BLaER1 (cell line): ENCODE measurements around the gene CREBL2.

Source experiments
- H3K27ac ChIP-seq: shearing (Covaris generic); formaldehyde crosslinking; 2 replicates; pipeline ENCODE4 v1.8.1; 2022
- H3K27me3 ChIP-seq: shearing (Covaris generic); formaldehyde crosslinking; 2 replicates; pipeline ENCODE4 v1.8.1; 2022
- H3K36me3 ChIP-seq: shearing (Covaris generic); formaldehyde crosslinking; 2 replicates; pipeline ENCODE4 v1.8.1; 2022
- H3K4me1 ChIP-seq: shearing (Covaris generic); formaldehyde crosslinking; 2 replicates; pipeline ENCODE4 v1.8.1; 2022
- H3K4me2 ChIP-seq: shearing (Covaris generic); formaldehyde crosslinking; 2 replicates; pipeline ENCODE4 v1.8.1; 2022
- H3K4me3 ChIP-seq: shearing (Covaris generic); formaldehyde crosslinking; 2 replicates; pipeline ENCODE4 v1.8.1; 2022
- H3K9ac ChIP-seq: shearing (Covaris generic); formaldehyde crosslinking; 2 replicates; pipeline ENCODE4 v1.8.1; 2022
- H3K9me3 ChIP-seq: shearing (Covaris generic); formaldehyde crosslinking; 2 replicates; pipeline ENCODE4 v1.8.1; 2022
- H4K20me1 ChIP-seq: shearing (Covaris generic); formaldehyde crosslinking; 2 replicates; pipeline ENCODE4 v1.8.1; 2022
- Cebpa-rat ChIP-seq: shearing (Covaris generic); IDR thresholded peaks from 2 replicates; pipeline ENCODE4 v1.8.1; 2022

CREBL2 gene

DNA sequence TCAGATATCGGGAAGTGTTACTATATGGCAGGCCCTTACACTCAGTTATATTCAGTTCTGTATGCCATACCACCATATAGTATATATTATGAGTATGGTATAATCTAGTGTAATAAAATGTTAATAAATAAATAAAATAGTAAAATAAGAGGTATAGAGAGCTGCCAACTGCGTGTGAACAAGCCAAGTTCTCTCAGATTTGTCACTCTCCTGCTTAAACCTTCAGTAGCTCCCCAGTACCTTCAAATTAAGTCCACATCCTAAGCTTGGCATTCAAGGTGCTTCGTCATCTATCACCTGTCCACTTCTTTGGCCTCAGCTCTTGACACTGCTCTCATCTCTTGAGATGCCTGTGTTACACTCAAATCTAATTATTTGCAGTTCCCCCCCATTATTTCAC, 12.8 kb upstream of the CREBL2 start:
- TF ChIP-seq Cebpa-rat = no peak
- H3K4me3 ChIP-seq = no peak overlapping the region
- no peak overlapping the region for H3K27ac ChIP-seq
- H3K36me3 ChIP-seq = no peaks in the 10 kb centered on the region
- no peak overlapping the region for H3K4me2 ChIP-seq
- no peaks in the 10 kb centered on the region for H3K27me3 ChIP-seq
- H3K9ac ChIP-seq = no peak overlapping the region
- H3K4me1 ChIP-seq = no peaks in the 10 kb centered on the region
- H4K20me1 ChIP-seq = no peaks in the 10 kb centered on the region
- no peaks in the 10 kb centered on the region for H3K9me3 ChIP-seq

DNA sequence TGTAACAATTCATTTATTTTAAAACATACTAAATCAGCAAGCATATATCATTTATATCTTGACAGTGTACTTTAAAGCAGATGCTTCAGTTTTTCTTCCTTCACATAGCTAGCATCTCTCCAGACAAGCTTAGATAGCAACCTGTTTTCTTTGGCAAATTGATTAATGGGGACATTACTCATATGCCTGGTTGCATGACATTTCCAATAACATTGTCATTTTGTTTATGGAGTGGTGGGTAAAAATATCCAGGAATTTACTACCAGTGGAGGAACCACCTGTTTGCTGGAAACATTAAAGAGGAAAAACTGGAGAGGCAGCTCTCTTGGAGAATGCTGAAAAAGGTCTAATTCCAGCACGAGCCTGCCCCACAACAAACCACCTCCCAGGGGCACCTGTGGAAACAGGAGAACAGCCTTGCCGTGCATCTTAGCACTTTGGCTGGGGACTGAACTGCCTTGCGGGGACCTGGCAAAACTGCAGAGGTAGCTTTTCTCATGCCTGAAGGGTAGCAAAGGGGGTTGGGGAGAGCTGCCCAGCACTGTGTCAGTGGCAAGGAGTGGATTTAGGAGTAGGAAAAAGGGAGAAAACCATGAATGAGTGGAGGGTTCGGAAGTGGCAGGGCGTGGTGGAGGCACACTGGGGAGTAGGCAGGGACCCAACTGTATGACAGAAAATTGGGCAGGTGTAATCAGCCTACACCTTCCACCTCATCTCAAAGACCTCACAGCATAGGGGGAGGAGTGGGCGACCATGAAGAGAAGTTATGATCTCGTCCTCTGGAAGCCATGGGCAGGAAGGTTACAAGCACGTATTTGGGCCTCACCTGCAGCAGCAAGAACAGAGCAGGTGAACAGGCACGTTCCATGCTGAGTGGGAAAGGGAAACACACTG, 11.7 kb upstream of the CREBL2 start:
- no peak overlapping the region for H3K4me2 ChIP-seq
- no peaks in the 10 kb centered on the region for H3K27me3 ChIP-seq
- no peak overlapping the region for H3K27ac ChIP-seq
- H3K4me1 ChIP-seq = no peaks in the 10 kb centered on the region
- no peaks in the 10 kb centered on the region for H3K9me3 ChIP-seq
- no peak overlapping the region for H3K9ac ChIP-seq
- TF ChIP-seq Cebpa-rat = no peak
- H3K4me3 ChIP-seq = no peak overlapping the region
- H3K36me3 ChIP-seq = no peaks in the 10 kb centered on the region
- H4K20me1 ChIP-seq = no peaks in the 10 kb centered on the region

DNA sequence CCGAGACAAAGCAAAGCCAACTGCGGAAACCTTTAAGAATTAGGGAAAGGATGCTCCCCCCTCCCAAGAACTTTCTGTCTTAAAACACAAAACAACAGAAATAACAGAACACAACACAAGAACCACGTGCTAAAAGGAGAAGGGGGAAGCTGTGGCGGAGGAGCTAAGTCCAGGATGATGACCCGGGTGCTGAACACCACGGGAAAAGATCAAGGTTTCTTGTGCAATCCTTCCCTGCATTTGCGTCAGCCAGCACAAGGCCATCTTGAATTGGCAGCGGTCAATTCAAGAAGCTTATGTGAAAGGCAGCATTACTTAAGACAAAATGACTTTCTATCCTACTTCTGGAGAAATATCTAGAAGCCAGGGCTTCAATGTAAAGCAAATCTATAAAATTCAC, 11.0 kb upstream of the CREBL2 start:
- H3K27ac ChIP-seq = no peak overlapping the region
- H4K20me1 ChIP-seq = no peaks in the 10 kb centered on the region
- no peaks in the 10 kb centered on the region for H3K4me1 ChIP-seq
- no peak overlapping the region for H3K4me3 ChIP-seq
- H3K27me3 ChIP-seq = no peaks in the 10 kb centered on the region
- H3K4me2 ChIP-seq = no peak overlapping the region
- H3K9ac ChIP-seq = no peak overlapping the region
- H3K9me3 ChIP-seq = no peaks in the 10 kb centered on the region
- TF ChIP-seq Cebpa-rat = no peak
- no peaks in the 10 kb centered on the region for H3K36me3 ChIP-seq

DNA sequence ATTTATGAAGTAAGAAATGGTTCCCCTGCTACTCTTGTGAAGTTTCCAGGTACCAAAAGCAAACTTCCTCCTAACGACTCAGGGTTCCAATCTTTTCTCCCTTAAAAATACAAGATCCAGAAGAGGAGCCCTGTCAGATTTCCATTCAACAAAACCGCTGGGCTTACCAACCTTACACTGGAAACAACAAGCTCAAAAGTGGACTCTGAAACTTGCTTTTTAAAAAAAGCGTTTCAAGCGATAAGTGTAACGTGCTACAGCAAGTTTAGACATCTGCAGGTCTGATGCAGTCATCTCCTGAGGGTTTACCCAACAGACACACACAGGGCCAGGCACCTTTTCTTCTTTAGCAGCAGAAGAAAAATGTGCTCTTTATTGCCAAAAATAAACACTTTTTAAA, 6.9 kb upstream of the CREBL2 start:
- no peak for TF ChIP-seq Cebpa-rat
- Histone ChIP-seq H3K27me3 (no peaks in the 10 kb centered on the region), H3K9me3 (no peaks in the 10 kb centered on the region), H3K9ac (no peak overlapping the region), H3K27ac (no peak overlapping the region), H3K4me3 (no peak overlapping the region), H3K4me1 (0 out of 2 replicates have a peak, but pooled peaks cover 5% of the 10 kb centered on the region), H3K36me3 (no peaks in the 10 kb centered on the region), H4K20me1 (no peaks in the 10 kb centered on the region), H3K4me2 (no peak overlapping the region)

DNA sequence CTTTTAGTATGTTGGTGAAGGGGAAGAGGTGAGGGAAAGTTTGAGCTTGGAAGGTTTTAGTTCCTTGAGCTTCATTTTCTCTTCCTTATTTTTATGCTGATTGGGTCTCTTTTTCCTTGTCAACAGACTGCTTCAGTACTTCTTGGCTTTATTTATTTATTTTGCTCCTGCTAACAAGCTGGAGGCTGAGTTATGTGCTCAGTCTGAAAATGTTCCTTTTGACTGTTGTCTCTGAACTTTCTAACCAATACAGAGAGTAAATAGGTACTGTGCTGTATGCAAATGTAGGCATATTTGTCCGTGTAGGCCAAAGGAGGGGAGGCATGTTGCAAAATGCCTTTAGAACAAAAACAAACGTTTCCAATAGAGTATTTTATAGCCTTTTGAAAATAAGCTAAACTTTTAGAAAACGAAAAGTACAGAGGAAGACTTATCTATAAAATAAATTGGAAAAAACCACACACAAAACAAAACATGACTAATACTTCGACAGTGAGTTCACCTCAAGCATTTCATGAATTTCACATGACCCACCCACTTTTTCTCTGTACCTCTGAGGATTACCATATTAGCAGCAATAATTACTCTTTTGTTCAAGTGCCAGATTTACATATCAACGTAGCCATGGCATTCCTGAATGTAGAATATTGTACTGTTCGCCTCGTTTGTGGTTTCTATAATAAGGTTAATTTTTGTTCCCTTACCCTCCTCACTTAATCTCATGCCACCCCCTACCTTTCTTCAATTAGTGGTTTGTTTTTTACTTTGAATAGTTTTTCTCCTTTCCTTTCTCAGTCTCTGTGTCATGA, 4.7 kb upstream of the CREBL2 start:
- H3K27me3 ChIP-seq = no peaks in the 10 kb centered on the region
- no peak overlapping the region for H3K27ac ChIP-seq
- H4K20me1 ChIP-seq = no peaks in the 10 kb centered on the region
- no peaks in the 10 kb centered on the region for H3K9me3 ChIP-seq
- H3K4me2 ChIP-seq = no peak overlapping the region
- no peak overlapping the region for H3K4me3 ChIP-seq
- H3K4me1 ChIP-seq = peaks cover 11% of the 10 kb centered on the region
- no peak for TF ChIP-seq Cebpa-rat
- no peaks in the 10 kb centered on the region for H3K36me3 ChIP-seq
- H3K9ac ChIP-seq = no peak overlapping the region

DNA sequence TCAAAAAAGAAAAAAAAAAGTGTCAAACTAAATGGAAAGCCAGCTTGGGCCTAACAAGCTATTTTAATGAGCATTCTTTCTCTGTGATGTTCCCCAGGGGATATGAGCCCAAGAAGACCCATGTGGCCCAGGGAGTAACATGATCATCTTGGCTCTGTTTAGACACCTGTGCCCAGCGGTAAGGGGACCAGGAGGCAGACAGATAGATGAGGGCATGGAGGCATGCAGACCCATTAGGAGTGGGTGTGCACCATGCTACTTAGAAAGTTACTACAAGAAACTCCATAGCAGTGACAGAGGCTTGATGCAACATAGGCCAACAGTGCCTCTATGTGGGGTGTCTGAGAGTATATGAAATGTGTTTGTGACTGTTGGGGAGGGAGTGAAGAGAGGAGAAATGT, 3.1 kb upstream of the CREBL2 start:
- Histone ChIP-seq H3K36me3 (no peaks in the 10 kb centered on the region), H3K9ac (no peak overlapping the region), H3K27me3 (no peaks in the 10 kb centered on the region), H4K20me1 (no peaks in the 10 kb centered on the region), H3K27ac (no peak overlapping the region), H3K4me1 (peaks cover 24% of the 10 kb centered on the region), H3K9me3 (no peaks in the 10 kb centered on the region), H3K4me2 (no peak overlapping the region), H3K4me3 (no peak overlapping the region)
- TF ChIP-seq Cebpa-rat = no peak

DNA sequence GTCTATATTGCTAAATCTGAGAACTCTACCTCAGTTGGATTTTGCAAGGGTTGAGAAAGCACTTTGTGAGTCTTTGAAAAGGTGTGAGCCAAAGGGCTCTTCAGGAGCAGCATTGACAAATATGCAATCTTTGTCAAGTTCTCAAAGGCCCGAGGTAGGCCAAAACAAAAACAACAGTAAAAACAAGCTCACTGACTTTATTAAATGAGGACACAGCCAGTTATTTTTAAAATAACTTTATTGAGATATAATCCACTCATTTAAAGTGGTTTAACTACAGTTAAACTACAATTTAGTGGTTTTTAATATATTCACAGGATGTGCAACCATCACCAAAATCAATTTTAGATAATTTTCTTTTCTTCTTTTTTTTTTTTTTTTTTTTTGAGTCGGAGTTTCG, 2.0 kb upstream of the CREBL2 start:
- Histone ChIP-seq H3K4me2 (no peak overlapping the region), H3K27me3 (no peaks in the 10 kb centered on the region), H3K4me3 (no peak overlapping the region), H3K27ac (no peak overlapping the region), H3K4me1 (peaks cover 29% of the 10 kb centered on the region), H3K9me3 (no peaks in the 10 kb centered on the region), H3K9ac (no peak overlapping the region), H3K36me3 (no peaks in the 10 kb centered on the region), H4K20me1 (no peaks in the 10 kb centered on the region)
- no peak for TF ChIP-seq Cebpa-rat

DNA sequence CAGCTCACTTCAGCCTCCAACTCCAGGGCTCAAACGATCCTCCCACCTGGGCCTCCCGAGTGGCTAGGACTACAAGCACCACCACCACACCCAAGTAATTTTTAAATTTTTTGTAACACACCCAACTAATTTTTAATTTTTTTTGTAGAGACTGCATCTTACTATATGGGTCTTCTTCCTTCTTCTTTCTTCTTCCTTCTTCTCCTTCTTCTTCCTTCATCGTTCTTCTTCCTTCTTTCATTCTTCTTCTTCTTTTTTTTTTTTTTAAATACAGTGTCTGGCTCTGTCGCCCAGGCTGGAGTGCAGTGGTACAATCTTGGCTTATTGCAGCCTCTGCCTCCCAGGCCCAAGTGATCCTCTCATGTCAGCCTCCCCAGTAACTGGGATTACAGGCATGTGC, 965 bp upstream of the CREBL2 start:
- Histone ChIP-seq H3K9me3 (no peaks in the 10 kb centered on the region), H3K4me1 (peaks cover 29% of the 10 kb centered on the region), H3K27me3 (no peaks in the 10 kb centered on the region), H3K4me2 (peak overlapping the region; percentile 82), H3K36me3 (peaks cover 8% of the 10 kb centered on the region), H3K27ac (no peak overlapping the region; the same call in 1 of the 2 replicates), H4K20me1 (no peaks in the 10 kb centered on the region), H3K4me3 (peak overlapping the region; percentile 77; the same call in 1 of the 2 replicates), H3K9ac (no peak overlapping the region; the same call in 1 of the 2 replicates)
- TF ChIP-seq Cebpa-rat = no peak

DNA sequence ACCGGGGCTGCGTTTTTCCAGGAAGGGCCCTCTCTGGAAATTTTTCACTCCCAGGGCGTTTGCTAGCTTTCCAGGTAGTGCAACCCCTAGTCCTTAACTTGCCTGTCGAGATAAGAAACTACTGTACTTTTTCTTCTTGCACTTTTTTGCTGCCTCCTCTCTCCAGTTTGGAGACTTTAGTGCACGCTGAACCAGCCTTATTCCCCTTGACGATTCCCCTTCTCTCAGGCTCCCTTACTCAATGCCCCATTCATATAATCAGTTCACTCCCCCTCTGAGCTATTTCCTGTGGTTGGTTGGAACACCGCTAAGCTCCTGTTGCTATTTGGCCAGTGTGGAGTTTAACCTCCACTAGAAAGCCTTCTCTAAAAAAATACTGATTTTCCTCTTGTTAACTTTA, 682 bp downstream of the CREBL2 start:
- Histone ChIP-seq H3K27ac (peak overlapping the region; percentile 85), H3K9ac (peak overlapping the region; percentile 87), H3K4me1 (peaks cover 29% of the 10 kb centered on the region)

DNA sequence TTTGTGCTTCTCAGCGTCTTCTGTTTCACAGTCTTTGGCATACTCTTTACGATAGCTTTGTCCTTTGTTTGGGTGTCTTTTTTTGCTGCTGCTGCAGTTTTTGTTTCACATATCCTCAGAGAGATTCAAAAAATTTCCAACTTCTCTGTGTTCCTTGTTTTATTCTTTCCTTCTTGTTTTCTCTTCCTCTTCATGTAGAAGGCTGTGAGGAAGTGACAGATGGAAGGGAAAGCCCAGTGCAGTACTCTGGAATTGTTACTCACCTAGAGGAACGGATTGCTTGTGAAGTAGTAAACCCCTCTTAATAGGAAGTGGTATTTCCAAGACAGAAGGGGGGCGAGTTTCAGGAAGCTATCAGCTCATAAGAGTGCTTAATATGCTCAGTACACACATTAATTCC, 1.7 kb downstream of the CREBL2 start:
- peaks cover 27% of the 10 kb centered on the region for H3K4me1 ChIP-seq
- peak overlapping the region; percentile 82 for H3K4me2 ChIP-seq
- H3K9me3 ChIP-seq = 0 out of 2 replicates have a peak, but pooled peaks cover 4% of the 10 kb centered on the region
- H3K27me3 ChIP-seq = no peaks in the 10 kb centered on the region
- peak overlapping the region; percentile 51 for H3K9ac ChIP-seq
- peaks cover 13% of the 10 kb centered on the region for H3K36me3 ChIP-seq
- no peak for TF ChIP-seq Cebpa-rat
- peak overlapping the region; percentile 24; the same call in 1 of the 2 replicates for H3K27ac ChIP-seq
- peak overlapping the region; percentile 77 for H3K4me3 ChIP-seq
- no peaks in the 10 kb centered on the region for H4K20me1 ChIP-seq

More for the DNA sequence above, 682 bp downstream of the CREBL2 start:
- no peaks in the 10 kb centered on the region for H4K20me1 ChIP-seq
- H3K4me2 ChIP-seq = peak overlapping the region; percentile 82
- H3K4me3 ChIP-seq = peak overlapping the region; percentile 77
- no peaks in the 10 kb centered on the region for H3K9me3 ChIP-seq
- TF ChIP-seq Cebpa-rat = no peak
- no peaks in the 10 kb centered on the region for H3K27me3 ChIP-seq
- H3K36me3 ChIP-seq = peaks cover 13% of the 10 kb centered on the region
